GM23338 (cell line): ENCODE data around the gene NEK4. TPM values are rescaled to one million over a fixed set of nuclear protein-coding genes. Genes with fewer than 3 reads are reported as not detected.

Source experiments
- ATAC-seq: fragments of 200-7000 bp; cut with Tn5 transposase; 3 replicates; pipeline ENCODE4 v1.9.1; 2020
- DNase-seq: peaks from one replicate; pipeline ENCODE4 v3.0.0-alpha.2; 2015; ENCODE audit warnings: low spot score
- H2AFZ ChIP-seq: fragments of 200-600 bp; sonication (generic); 2 replicates; pipeline ENCODE4 v1.8.0; 2016; ENCODE audit warnings: antibody characterized with exemption, mild to moderate bottlenecking, moderate library complexity
- H3F3A ChIP-seq: fragments of 200-600 bp; sonication (generic); replicated peaks from 2 replicates; pipeline ENCODE4 v1.8.0; 2017; ENCODE audit warnings: antibody characterized with exemption, mixed run types, low read depth
- H3K27ac ChIP-seq: fragments of 200-600 bp; sonication (generic); 2 replicates; pipeline ENCODE4 v1.6.1; 2016; ENCODE audit warnings: low read depth
- H3K27me3 ChIP-seq: fragments of 200-600 bp; sonication (generic); 2 replicates; pipeline ENCODE4 v1.8.0; 2016; ENCODE audit warnings: mild to moderate bottlenecking, mixed run types, moderate library complexity; ENCODE audit not compliant: insufficient read depth
- H3K36me3 ChIP-seq: fragments of 200-600 bp; sonication (generic); 2 replicates; pipeline ENCODE4 v1.8.0; 2016; ENCODE audit warnings: mild to moderate bottlenecking; ENCODE audit not compliant: insufficient read depth
- H3K4me1 ChIP-seq: fragments of 200-600 bp; sonication (generic); 2 replicates; pipeline ENCODE4 v1.8.0; 2016; ENCODE audit warnings: mild to moderate bottlenecking, moderate library complexity; ENCODE audit not compliant: insufficient read depth
- H3K4me2 ChIP-seq: fragments of 200-600 bp; sonication (generic); 2 replicates; pipeline ENCODE4 v1.7.1; 2017; ENCODE audit warnings: mixed run types
- H3K4me3 ChIP-seq: fragments of 200-600 bp; sonication (generic); 2 replicates; pipeline ENCODE4 v1.6.1; 2016; ENCODE audit warnings: mixed run types
- H3K79me2 ChIP-seq: fragments of 200-600 bp; sonication (generic); replicated peaks from 2 replicates; pipeline ENCODE4 v1.8.0; 2017; ENCODE audit warnings: mild to moderate bottlenecking; ENCODE audit not compliant: insufficient read depth
- H3K9me2 ChIP-seq: fragments of 200-600 bp; sonication (generic); 2 replicates; pipeline ENCODE4 v1.8.0; 2017; ENCODE audit not compliant: insufficient read depth
- H4K20me1 ChIP-seq: fragments of 200-600 bp; sonication (generic); replicated peaks from 2 replicates; pipeline ENCODE4 v1.8.0; 2017; ENCODE audit warnings: mild to moderate bottlenecking; ENCODE audit not compliant: insufficient read depth
- H3K27ac Mint-ChIP-seq: 2 replicates; pipeline ENCODE4 v1.8.0; 2020; ENCODE audit warnings: inconsistent platforms, mild to moderate bottlenecking, moderate library complexity, mixed read lengths
- H3K27me3 Mint-ChIP-seq: 3 replicates; pipeline ENCODE4 v1.8.0; 2022; ENCODE audit warnings: low read depth, mild to moderate bottlenecking, moderate library complexity, mixed read lengths, inconsistent platforms; ENCODE audit not compliant: insufficient read depth, poor library complexity
- H3K36me3 Mint-ChIP-seq: 3 replicates; pipeline ENCODE4 v1.8.0; 2021; ENCODE audit warnings: low read depth, mild to moderate bottlenecking, inconsistent platforms, moderate library complexity, mixed read lengths
- H3K4me1 Mint-ChIP-seq: 3 replicates; pipeline ENCODE4 v1.8.0; 2020; ENCODE audit warnings: mild to moderate bottlenecking, inconsistent platforms, mixed read lengths
- H3K4me3 Mint-ChIP-seq: 3 replicates; pipeline ENCODE4 v1.8.0; 2021; ENCODE audit warnings: moderate library complexity, mild to moderate bottlenecking, inconsistent platforms, mixed read lengths
- H3K9me3 Mint-ChIP-seq: 3 replicates; pipeline ENCODE4 v1.8.0; 2020; ENCODE audit warnings: moderate library complexity, mild to moderate bottlenecking, inconsistent platforms, mixed read lengths
- CREB1 ChIP-seq: fragments of 250-450 bp; sonication (Bioruptor Pico); IDR thresholded peaks from 2 replicates; pipeline ENCODE4 v1.5.0; 2020; ENCODE audit warnings: low read depth, mild to moderate bottlenecking, moderate library complexity
- ETS1 ChIP-seq: IDR thresholded peaks from 2 replicates; pipeline ENCODE4 v1.6.1; 2016; ENCODE audit warnings: antibody characterized with exemption
- EZH2 ChIP-seq: fragments of 200-600 bp; sonication (generic); IDR thresholded peaks from one replicate; pipeline ENCODE4 v1.8.0; 2017; ENCODE audit warnings: antibody characterized with exemption, mild to moderate bottlenecking, low read depth; ENCODE audit not compliant: unreplicated experiment
- JUNB ChIP-seq: IDR thresholded peaks from one replicate; pipeline ENCODE4 v1.6.1; 2016; ENCODE audit warnings: antibody characterized with exemption; ENCODE audit not compliant: unreplicated experiment
- POLR2AphosphoS5 ChIP-seq: IDR thresholded peaks from 2 replicates; pipeline ENCODE4 v1.6.1; 2016; ENCODE audit warnings: antibody characterized with exemption, low read depth
- STAT1 ChIP-seq: IDR thresholded peaks from one replicate; pipeline ENCODE4 v1.6.1; 2016; ENCODE audit warnings: antibody characterized with exemption; ENCODE audit not compliant: unreplicated experiment
- ZNF114 ChIP-seq: fragments of 250-450 bp; sonication (Bioruptor Pico); IDR thresholded peaks from 2 replicates; pipeline ENCODE4 v1.5.0; 2020; ENCODE audit warnings: mild to moderate bottlenecking, moderate library complexity
- ZNF331 ChIP-seq: fragments of 250-450 bp; sonication (Bioruptor Pico); IDR thresholded peaks from 2 replicates; pipeline ENCODE4 v1.5.0; 2020; ENCODE audit warnings: low read depth, mild to moderate bottlenecking, moderate library complexity
- polyA plus RNA-seq: library from polyadenylated mRNA; unstranded; fragments of >200 nt; fragmentation: Nextera tagmentation; extraction: Ambion mirVana; gene quantifications from 2 replicates; pipeline ENCODE4 v1.2.1, GENCODE V29; 2016
- total RNA-seq: library from RNA; depleted of rRNA; stranded (reverse); fragments of >200 nt; shearing (Covaris generic); gene quantifications from 2 replicates; pipeline ENCODE4 v1.2.3, GENCODE V29; 2014
- TF ChIP-seq, protein P1 (sequence below): IDR thresholded peaks from one replicate; pipeline ENCODE4 v1.6.1; 2018; ENCODE audit warnings: antibody characterized with exemption; ENCODE audit not compliant: unreplicated experiment
- TF ChIP-seq, protein P2 (sequence below), 2 experiments: fragments of 200-600 bp in 1 of 2; sonication (generic) in 1 of 2; conservative IDR thresholded peaks; 2 replicates each; pipeline versions ENCODE4 v1.5.1 to v1.6.1; 2016 to 2017; ENCODE audit warnings: antibody characterized with exemption in 2 of 2, low read depth in 2 of 2, mild to moderate bottlenecking in 2 of 2, moderate library complexity in 1 of 2

The NEK4 gene
- total and polyA plus RNA-seq, 2 experiments from 2014 or later, result 8.6 to 42.7 TPM

- H3K4me1 ChIP-seq, result no peaks in the 10 kb centered on the region
- H3K79me2 ChIP-seq, result no peaks in the 10 kb centered on the region
- H2AFZ ChIP-seq, result no peak overlapping the region
- no peak overlapping the region for H3K27ac ChIP-seq
- H3K27me3 ChIP-seq, result no peaks in the 10 kb centered on the region
- H4K20me1 ChIP-seq, result no peaks in the 10 kb centered on the region
- H3K4me3 ChIP-seq, result no peak overlapping the region
- no peak for DNase-seq
- H3K36me3 ChIP-seq, result no peaks in the 10 kb centered on the region
- no peak for ATAC-seq
- Mint-ChIP-seq H3K27ac (no peak overlapping the region), H3K4me3 (no peak overlapping the region), H3K27me3 (peaks cover 13% of the 10 kb centered on the region), H3K9me3 (no peaks in the 10 kb centered on the region), H3K36me3 (no peaks in the 10 kb centered on the region), H3K4me1 (no peaks in the 10 kb centered on the region)
- no peaks in the 10 kb centered on the region for H3F3A ChIP-seq
- no peak for TF ChIP-seq STAT1
- TF ChIP-seq ETS1, result no peak
- TF ChIP-seq EZH2, result no peak
- no peak for TF ChIP-seq POLR2AphosphoS5
- TF ChIP-seq, protein P1, sequence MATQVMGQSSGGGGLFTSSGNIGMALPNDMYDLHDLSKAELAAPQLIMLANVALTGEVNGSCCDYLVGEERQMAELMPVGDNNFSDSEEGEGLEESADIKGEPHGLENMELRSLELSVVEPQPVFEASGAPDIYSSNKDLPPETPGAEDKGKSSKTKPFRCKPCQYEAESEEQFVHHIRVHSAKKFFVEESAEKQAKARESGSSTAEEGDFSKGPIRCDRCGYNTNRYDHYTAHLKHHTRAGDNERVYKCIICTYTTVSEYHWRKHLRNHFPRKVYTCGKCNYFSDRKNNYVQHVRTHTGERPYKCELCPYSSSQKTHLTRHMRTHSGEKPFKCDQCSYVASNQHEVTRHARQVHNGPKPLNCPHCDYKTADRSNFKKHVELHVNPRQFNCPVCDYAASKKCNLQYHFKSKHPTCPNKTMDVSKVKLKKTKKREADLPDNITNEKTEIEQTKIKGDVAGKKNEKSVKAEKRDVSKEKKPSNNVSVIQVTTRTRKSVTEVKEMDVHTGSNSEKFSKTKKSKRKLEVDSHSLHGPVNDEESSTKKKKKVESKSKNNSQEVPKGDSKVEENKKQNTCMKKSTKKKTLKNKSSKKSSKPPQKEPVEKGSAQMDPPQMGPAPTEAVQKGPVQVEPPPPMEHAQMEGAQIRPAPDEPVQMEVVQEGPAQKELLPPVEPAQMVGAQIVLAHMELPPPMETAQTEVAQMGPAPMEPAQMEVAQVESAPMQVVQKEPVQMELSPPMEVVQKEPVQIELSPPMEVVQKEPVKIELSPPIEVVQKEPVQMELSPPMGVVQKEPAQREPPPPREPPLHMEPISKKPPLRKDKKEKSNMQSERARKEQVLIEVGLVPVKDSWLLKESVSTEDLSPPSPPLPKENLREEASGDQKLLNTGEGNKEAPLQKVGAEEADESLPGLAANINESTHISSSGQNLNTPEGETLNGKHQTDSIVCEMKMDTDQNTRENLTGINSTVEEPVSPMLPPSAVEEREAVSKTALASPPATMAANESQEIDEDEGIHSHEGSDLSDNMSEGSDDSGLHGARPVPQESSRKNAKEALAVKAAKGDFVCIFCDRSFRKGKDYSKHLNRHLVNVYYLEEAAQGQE, result no peak
- TF ChIP-seq, protein P2, sequence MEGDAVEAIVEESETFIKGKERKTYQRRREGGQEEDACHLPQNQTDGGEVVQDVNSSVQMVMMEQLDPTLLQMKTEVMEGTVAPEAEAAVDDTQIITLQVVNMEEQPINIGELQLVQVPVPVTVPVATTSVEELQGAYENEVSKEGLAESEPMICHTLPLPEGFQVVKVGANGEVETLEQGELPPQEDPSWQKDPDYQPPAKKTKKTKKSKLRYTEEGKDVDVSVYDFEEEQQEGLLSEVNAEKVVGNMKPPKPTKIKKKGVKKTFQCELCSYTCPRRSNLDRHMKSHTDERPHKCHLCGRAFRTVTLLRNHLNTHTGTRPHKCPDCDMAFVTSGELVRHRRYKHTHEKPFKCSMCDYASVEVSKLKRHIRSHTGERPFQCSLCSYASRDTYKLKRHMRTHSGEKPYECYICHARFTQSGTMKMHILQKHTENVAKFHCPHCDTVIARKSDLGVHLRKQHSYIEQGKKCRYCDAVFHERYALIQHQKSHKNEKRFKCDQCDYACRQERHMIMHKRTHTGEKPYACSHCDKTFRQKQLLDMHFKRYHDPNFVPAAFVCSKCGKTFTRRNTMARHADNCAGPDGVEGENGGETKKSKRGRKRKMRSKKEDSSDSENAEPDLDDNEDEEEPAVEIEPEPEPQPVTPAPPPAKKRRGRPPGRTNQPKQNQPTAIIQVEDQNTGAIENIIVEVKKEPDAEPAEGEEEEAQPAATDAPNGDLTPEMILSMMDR (conservative IDR thresholded peaks at IDR 0.05; ENCODE audit: low read depth in 2 of 2), result no peak
- no peak for TF ChIP-seq CREB1 (CRISPR knock-in tag)
- TF ChIP-seq JUNB, result no peak
- TF ChIP-seq ZNF114 (CRISPR knock-in tag), result no peak
- no peak for TF ChIP-seq ZNF331 (CRISPR knock-in tag)
- H3K4me2 ChIP-seq, result no peak overlapping the region
- no peaks in the 10 kb centered on the region for H3K9me2 ChIP-seq
Measured at GRCh38 chr3:52796411-52796810, 25.7 kb upstream of the NEK4 start.

- Histone ChIP-seq H4K20me1 (no peaks in the 10 kb centered on the region), H3K4me2 (no peak overlapping the region)
Measured at GRCh38 chr3:52795298-52795900, 24.7 kb upstream of the NEK4 start.

More at GRCh38 chr3:52795298-52795900, 24.7 kb upstream of the NEK4 start:
- no peaks in the 10 kb centered on the region for H3K9me2 ChIP-seq
- no peak overlapping the region for H3K4me3 ChIP-seq
- Mint-ChIP-seq H3K27me3 (peaks cover 17% of the 10 kb centered on the region), H3K4me3 (no peak overlapping the region), H3K36me3 (no peaks in the 10 kb centered on the region; the same call in 2 of the 3 replicates), H3K4me1 (no peaks in the 10 kb centered on the region), H3K27ac (no peak overlapping the region), H3K9me3 (no peaks in the 10 kb centered on the region)
- no peaks in the 10 kb centered on the region for H3K4me1 ChIP-seq
- DNase-seq (no peak), ATAC-seq (no peak)
- no peak overlapping the region for H2AFZ ChIP-seq
- H3K79me2 ChIP-seq, result no peaks in the 10 kb centered on the region
- H3K27ac ChIP-seq, result no peak overlapping the region
- H3K27me3 ChIP-seq, result no peaks in the 10 kb centered on the region
- H3F3A ChIP-seq, result no peaks in the 10 kb centered on the region
- no peaks in the 10 kb centered on the region for H3K36me3 ChIP-seq
